K562 (cell line): Measurements from ENCODE around the gene TVP23A.

Source experiments
- HEY1 ChIP-seq: fragments of 250-450 bp; sonication (Bioruptor Pico); IDR thresholded peaks from 2 replicates; pipeline ENCODE4 v1.5.0; 2020; ENCODE audit warnings: mild to moderate bottlenecking, moderate library complexity, borderline replicate concordance
- SP2 ChIP-seq: IDR thresholded peaks from 2 replicates; pipeline ENCODE4 v1.6.1; 2011; ENCODE audit warnings: mild to moderate bottlenecking, low read depth, low read length, moderate library complexity; ENCODE audit not compliant: poor library complexity, severe bottlenecking; ENCODE audit errors: extremely low read depth
- ZNF24 ChIP-seq: fragments of 450-650 bp; IDR thresholded peaks from 2 replicates; pipeline ENCODE4 v1.6.1; 2016
- ZNF780A ChIP-seq: fragments of 250-450 bp; sonication (Bioruptor Pico); IDR thresholded peaks from 2 replicates; pipeline ENCODE4 v1.5.0; 2021; ENCODE audit warnings: mild to moderate bottlenecking

DNA sequence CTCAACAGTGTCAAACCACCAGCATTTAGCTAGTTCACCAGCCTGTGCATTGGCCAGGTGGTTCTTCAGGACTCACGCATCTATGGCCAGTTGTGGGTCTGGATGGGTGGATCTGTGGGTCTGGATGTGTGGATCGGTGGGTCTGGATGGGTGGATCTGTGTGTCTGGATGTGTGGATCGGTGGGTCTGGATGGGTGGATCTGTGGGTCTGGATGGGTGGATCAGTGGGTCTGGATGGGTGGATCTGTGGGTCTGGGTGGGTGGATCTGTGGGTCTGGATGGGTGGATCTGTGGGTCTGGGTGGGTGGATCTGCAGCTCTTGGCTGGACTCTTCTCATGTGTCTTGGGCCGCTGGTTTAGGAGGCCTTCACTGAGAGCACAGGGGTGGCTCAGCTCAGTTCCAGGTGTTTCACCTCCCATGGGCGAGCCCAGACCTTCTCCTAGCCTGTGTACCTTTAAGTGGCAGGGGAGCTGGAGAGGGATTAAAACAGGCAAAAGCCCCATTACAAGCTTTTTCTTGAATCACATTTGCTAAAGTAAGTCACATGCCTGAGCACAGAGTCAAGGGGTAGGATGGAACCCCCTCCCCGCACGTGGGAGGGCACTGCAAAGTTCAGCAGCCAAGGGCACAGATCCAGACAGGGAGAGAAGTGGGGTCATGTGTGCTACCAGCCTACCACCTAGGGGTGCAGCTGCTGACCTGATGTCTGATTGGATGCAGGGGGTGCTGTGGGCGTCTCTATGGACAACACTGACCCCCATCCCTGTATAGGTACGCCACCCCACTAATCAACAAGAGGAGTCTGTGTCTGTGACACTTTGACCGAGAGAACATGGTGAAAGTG lies 78.4 kb downstream of the TVP23A start:
- TF ChIP-seq HEY1 (CRISPR knock-in tag) (no peak), SP2 (no peak), ZNF24 (no peak), ZNF780A (no peak)
